Smooth muscle cell (in vitro differentiated cells): Measurements from ENCODE around the gene CA4. TPM values are rescaled to one million over a fixed set of nuclear protein-coding genes. Genes with fewer than 3 reads are reported as not detected.
"Not testable (repeated sequence)": the region's sequence is repeated elsewhere in the genome, so short reads cannot be mapped to it uniquely, and the experiment has no call there.

Source experiments
- DNase-seq: peaks from one replicate; lab custom pipeline; 2025; ENCODE audit not compliant: unreplicated experiment; lab: John Stamatoyannopoulos, UW
- H2AFZ ChIP-seq: fragments of 200-600 bp; sonication (generic); 2 replicates; pipeline ENCODE4 v1.6.0; 2016; ENCODE audit warnings: antibody characterized with exemption, low read depth, mild to moderate bottlenecking
- H3F3A ChIP-seq: fragments of 200-600 bp; sonication (generic); 2 replicates; pipeline ENCODE4 v1.6.0; 2017; ENCODE audit warnings: antibody characterized with exemption, low read depth
- H3K27ac ChIP-seq: fragments of 200-600 bp; sonication (generic); 2 replicates; pipeline ENCODE4 v1.5.1; 2016; ENCODE audit warnings: low read depth, mild to moderate bottlenecking
- H3K27me3 ChIP-seq: fragments of 200-600 bp; sonication (generic); 2 replicates; pipeline ENCODE4 v1.6.1; 2016; ENCODE audit warnings: low read depth, mild to moderate bottlenecking
- H3K36me3 ChIP-seq: fragments of 200-600 bp; sonication (generic); 2 replicates; pipeline ENCODE4 v1.5.1; 2016; ENCODE audit warnings: low read depth
- H3K4me1 ChIP-seq: fragments of 200-600 bp; sonication (generic); 2 replicates; pipeline ENCODE4 v1.5.1; 2016; ENCODE audit warnings: low read depth
- H3K4me2 ChIP-seq: fragments of 200-600 bp; sonication (generic); 2 replicates; pipeline ENCODE4 v1.6.0; 2016; ENCODE audit warnings: mild to moderate bottlenecking
- H3K4me3 ChIP-seq: fragments of 200-600 bp; sonication (generic); 2 replicates; pipeline ENCODE4 v1.5.1; 2016; ENCODE audit warnings: mild to moderate bottlenecking
- H3K79me2 ChIP-seq: fragments of 200-600 bp; sonication (generic); 2 replicates; pipeline ENCODE4 v1.6.0; 2016; ENCODE audit warnings: low read depth, mild to moderate bottlenecking
- H3K9ac ChIP-seq: fragments of 200-600 bp; sonication (generic); 2 replicates; pipeline ENCODE4 v1.6.0; 2016; ENCODE audit warnings: low read depth
- H3K9me3 ChIP-seq: fragments of 200-600 bp; sonication (generic); replicated peaks from 2 replicates; pipeline ENCODE4 v1.5.1; 2016; ENCODE audit warnings: low read depth
- H4K20me1 ChIP-seq: fragments of 200-600 bp; sonication (generic); 2 replicates; pipeline ENCODE4 v1.6.0; 2016; ENCODE audit warnings: low read depth
- WGBS: methylation state at CpG from one replicate; pipeline ENCODE4 v1.1.7; 2016; ENCODE audit warnings: low lambda C conversion rate; 5-methylcytosine and 5-hydroxymethylcytosine counted together
- polyA plus RNA-seq: library from polyadenylated mRNA; unstranded; fragments of >200 nt; fragmentation: Nextera tagmentation; extraction: Ambion mirVana; gene quantifications from 2 replicates; pipeline ENCODE4 v1.2.1, GENCODE V29; 2016
- total RNA-seq: library from RNA; depleted of rRNA; stranded (reverse); fragments of >200 nt; gene quantifications from 2 replicates; pipeline ENCODE4 v1.2.3, GENCODE V29; 2014
- TF ChIP-seq, protein P1 (sequence below): fragments of 200-600 bp; sonication (generic); IDR thresholded peaks from 2 replicates; pipeline ENCODE4 v1.5.1; 2017; ENCODE audit warnings: borderline replicate concordance, mild to moderate bottlenecking, antibody characterized with exemption; ENCODE audit not compliant: insufficient read depth, poor library complexity, severe bottlenecking

CA4 gene
- total and polyA plus RNA-seq, 2 experiments from 2014 or later: 0.87 TPM; not detected in 1

- H3K27me3 ChIP-seq, H4K20me1 ChIP-seq, H3K9me3 ChIP-seq, H2AFZ ChIP-seq, H3K4me1 ChIP-seq, H3K36me3 ChIP-seq, H3K9ac ChIP-seq, H3F3A ChIP-seq, H3K27ac ChIP-seq, H3K4me3 ChIP-seq, DNase-seq, H3K4me2 ChIP-seq, H3K79me2 ChIP-seq: not testable (repeated sequence)
- WGBS: 88% methylated on average over 1 of the region's 1 CpG
Measured at GRCh38 chr17:60180380-60180779, 30.6 kb downstream of the CA4 start.

- not testable (repeated sequence) for H3K27me3 ChIP-seq, H3F3A ChIP-seq, H3K4me2 ChIP-seq, DNase-seq, H3K4me1 ChIP-seq, H3K9me3 ChIP-seq, H3K27ac ChIP-seq, H3K9ac ChIP-seq, H2AFZ ChIP-seq, H3K4me3 ChIP-seq, H3K79me2 ChIP-seq, H4K20me1 ChIP-seq
- WGBS: 95% methylated on average over 1 of the region's 1 CpG
- H3K36me3 ChIP-seq: peaks cover 13% of the 10 kb centered on the region
Measured at GRCh38 chr17:60186372-60186771, 36.6 kb downstream of the CA4 start.

GRCh38 chr17:60186846-60187745 lies 37.3 kb downstream of the CA4 start:
- H4K20me1 ChIP-seq, H3K27me3 ChIP-seq, H3K79me2 ChIP-seq, DNase-seq, H2AFZ ChIP-seq, H3K4me1 ChIP-seq, H3K9me3 ChIP-seq, H3K27ac ChIP-seq, H3K9ac ChIP-seq, H3F3A ChIP-seq, H3K4me2 ChIP-seq, H3K4me3 ChIP-seq: not testable (repeated sequence)
- 77% methylated on average over 7 of the region's 7 CpGs for WGBS
- peaks cover 13% of the 10 kb centered on the region for H3K36me3 ChIP-seq

- peaks cover 13% of the 10 kb centered on the region for H3K36me3 ChIP-seq
- TF ChIP-seq, protein P1, sequence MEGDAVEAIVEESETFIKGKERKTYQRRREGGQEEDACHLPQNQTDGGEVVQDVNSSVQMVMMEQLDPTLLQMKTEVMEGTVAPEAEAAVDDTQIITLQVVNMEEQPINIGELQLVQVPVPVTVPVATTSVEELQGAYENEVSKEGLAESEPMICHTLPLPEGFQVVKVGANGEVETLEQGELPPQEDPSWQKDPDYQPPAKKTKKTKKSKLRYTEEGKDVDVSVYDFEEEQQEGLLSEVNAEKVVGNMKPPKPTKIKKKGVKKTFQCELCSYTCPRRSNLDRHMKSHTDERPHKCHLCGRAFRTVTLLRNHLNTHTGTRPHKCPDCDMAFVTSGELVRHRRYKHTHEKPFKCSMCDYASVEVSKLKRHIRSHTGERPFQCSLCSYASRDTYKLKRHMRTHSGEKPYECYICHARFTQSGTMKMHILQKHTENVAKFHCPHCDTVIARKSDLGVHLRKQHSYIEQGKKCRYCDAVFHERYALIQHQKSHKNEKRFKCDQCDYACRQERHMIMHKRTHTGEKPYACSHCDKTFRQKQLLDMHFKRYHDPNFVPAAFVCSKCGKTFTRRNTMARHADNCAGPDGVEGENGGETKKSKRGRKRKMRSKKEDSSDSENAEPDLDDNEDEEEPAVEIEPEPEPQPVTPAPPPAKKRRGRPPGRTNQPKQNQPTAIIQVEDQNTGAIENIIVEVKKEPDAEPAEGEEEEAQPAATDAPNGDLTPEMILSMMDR: no peak
- no peaks in the 10 kb centered on the region for H3K9me3 ChIP-seq
- H3K9ac ChIP-seq: no peak overlapping the region
- H3K27ac ChIP-seq: no peak overlapping the region
- H3K27me3 ChIP-seq: no peaks in the 10 kb centered on the region
- no peaks in the 10 kb centered on the region for H3K79me2 ChIP-seq
- no peak overlapping the region for H2AFZ ChIP-seq
- no peak overlapping the region for H3K4me2 ChIP-seq
- DNase-seq: no peak
- no peak overlapping the region for H3K4me3 ChIP-seq
- H3F3A ChIP-seq: no peaks in the 10 kb centered on the region
- no peaks in the 10 kb centered on the region for H4K20me1 ChIP-seq
- H3K4me1 ChIP-seq: no peaks in the 10 kb centered on the region
- 97% methylated on average over 4 of the region's 4 CpGs for WGBS
Measured at GRCh38 chr17:60188759-60189158, 39.0 kb downstream of the CA4 start.

DNA sequence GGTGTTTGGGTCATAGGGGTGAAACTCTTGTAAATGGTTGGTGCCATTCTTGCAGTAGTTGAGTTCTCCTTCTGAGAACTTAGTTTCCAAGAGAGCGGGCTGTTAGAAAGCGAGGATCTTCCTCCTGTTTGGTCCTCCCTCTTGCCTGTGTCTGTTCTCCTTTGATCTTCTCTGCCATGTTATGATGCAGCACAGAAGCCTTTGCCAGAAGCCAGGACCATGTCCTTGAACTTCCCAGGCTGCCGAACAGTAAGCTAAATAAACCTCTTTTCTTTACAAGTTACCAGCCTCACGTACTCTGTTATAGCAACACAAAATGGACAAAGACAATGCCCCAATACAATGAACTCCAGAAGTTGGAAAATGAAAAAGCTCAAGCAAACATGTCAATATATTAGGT lies 40.3 kb downstream of the CA4 start:
- H3K27me3 ChIP-seq, H3K4me3 ChIP-seq, H3K9ac ChIP-seq, H3K79me2 ChIP-seq, H4K20me1 ChIP-seq, H3K27ac ChIP-seq, H3K36me3 ChIP-seq, H2AFZ ChIP-seq, H3F3A ChIP-seq, H3K4me2 ChIP-seq, DNase-seq, H3K4me1 ChIP-seq, H3K9me3 ChIP-seq: not testable (repeated sequence)
- WGBS: 97% methylated on average over 4 of the region's 4 CpGs

- not testable (repeated sequence) for DNase-seq, H3K9me3 ChIP-seq, H3K27me3 ChIP-seq, H3K4me1 ChIP-seq, H3K4me2 ChIP-seq, H3F3A ChIP-seq, H2AFZ ChIP-seq, H3K27ac ChIP-seq, H3K4me3 ChIP-seq, H3K79me2 ChIP-seq, H3K9ac ChIP-seq, H4K20me1 ChIP-seq
- WGBS: 100% methylated on average over 3 of the region's 3 CpGs
- H3K36me3 ChIP-seq: peaks cover 12% of the 10 kb centered on the region
Measured at GRCh38 chr17:60193032-60193431, 43.3 kb downstream of the CA4 start.
